Prostate gland (tissue), 2 donors: ENCODE results near the gene KLHL7.

ENCODE experiments used
- POLR2A ChIP-seq: fragments of 450-650 bp; IDR thresholded peaks from one replicate; pipeline ENCODE4 v1.6.1; 2016; ENCODE audit warnings: antibody characterized with exemption, mild to moderate bottlenecking
- POLR2AphosphoS5 ChIP-seq: sonication (generic); formaldehyde crosslinking; IDR thresholded peaks from one replicate; pipeline ENCODE4 v1.6.1; 2017; ENCODE audit warnings: antibody characterized with exemption
- TF ChIP-seq, protein P1 (sequence below), 4 experiments: fragments of 200-600 bp in 2 of 4; fragments of 450-650 bp in 2 of 4; sonication (generic) in 2 of 4; IDR thresholded peaks; 1 replicate in 3 of 4; 2 replicates in 1 of 4; pipeline ENCODE4 v1.5.1; 2016 to 2019; ENCODE audit warnings: antibody characterized with exemption in 4 of 4, mild to moderate bottlenecking in 2 of 4, moderate library complexity in 2 of 4

- TF ChIP-seq, protein P1, sequence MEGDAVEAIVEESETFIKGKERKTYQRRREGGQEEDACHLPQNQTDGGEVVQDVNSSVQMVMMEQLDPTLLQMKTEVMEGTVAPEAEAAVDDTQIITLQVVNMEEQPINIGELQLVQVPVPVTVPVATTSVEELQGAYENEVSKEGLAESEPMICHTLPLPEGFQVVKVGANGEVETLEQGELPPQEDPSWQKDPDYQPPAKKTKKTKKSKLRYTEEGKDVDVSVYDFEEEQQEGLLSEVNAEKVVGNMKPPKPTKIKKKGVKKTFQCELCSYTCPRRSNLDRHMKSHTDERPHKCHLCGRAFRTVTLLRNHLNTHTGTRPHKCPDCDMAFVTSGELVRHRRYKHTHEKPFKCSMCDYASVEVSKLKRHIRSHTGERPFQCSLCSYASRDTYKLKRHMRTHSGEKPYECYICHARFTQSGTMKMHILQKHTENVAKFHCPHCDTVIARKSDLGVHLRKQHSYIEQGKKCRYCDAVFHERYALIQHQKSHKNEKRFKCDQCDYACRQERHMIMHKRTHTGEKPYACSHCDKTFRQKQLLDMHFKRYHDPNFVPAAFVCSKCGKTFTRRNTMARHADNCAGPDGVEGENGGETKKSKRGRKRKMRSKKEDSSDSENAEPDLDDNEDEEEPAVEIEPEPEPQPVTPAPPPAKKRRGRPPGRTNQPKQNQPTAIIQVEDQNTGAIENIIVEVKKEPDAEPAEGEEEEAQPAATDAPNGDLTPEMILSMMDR (IDR thresholded peaks at IDR 0.05), result peak in 3 of 4 experiments; percentile 35 to 45 (median 38)
- TF ChIP-seq POLR2AphosphoS5 (no peak), POLR2A (no peak)
These were observed 79.2 kb downstream of the KLHL7 start for GRCh38 chr7:23184709-23185359.
